ENCODE results near the gene TARBP2. TPM values are rescaled to one million over a fixed set of nuclear protein-coding genes. Genes with fewer than 3 reads are reported as not detected.

TARBP2 gene
- polyA plus RNA-seq, 1 of the 3 experiments (the other 2 are of a cell fraction) = 57.8 TPM

DNA sequence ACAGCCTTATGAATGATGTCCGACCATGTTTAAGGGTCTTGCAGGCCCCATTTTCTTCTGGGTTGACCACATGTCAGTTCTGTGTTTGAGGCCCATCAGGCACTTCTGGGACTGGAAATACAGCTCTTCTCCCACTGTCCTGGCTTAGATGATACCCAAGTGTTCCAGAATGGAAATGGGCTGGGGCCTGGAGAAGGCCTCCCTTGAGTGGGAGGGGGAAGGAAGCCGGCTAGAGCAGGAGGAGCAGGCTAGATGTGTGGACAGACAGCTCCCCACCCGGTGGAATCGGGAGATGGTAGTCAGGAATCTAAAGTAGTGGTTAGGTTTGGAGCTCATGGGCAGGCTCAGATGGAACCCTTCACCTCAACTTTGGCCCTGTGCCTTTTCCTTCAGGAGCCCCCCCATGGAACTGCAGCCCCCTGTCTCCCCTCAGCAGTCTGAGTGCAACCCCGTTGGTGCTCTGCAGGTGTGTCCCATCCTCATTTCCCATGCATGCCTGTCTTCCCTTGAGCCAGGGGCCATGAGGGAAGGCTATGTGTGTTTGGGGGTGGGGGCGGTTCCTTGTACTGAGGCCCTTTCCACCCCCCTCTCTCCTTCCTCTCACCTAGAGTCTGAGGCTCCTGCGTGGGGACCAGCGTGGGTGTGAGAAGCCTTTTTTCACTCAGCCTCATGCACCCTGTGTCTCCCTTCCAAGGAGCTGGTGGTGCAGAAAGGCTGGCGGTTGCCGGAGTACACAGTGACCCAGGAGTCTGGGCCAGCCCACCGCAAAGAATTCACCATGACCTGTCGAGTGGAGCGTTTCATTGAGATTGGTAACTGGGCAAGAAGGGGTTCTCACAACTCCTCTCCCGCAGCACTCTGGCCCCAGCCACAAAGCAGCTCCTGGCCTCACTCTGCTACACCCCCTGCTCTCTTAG is 3.2 kb downstream of the TARBP2 start:
- Histone ChIP-seq H3K9me2 (no peaks in the 10 kb centered on the region), H3K4me3 (ENCODE audit: low read depth in 2 of 2, low read length in 1 of 2) (no peak overlapping the region), H3K27me3 (ENCODE audit: insufficient read depth) (no peaks in the 10 kb centered on the region), H3K9ac (no peak overlapping the region), H3K36me3 (replicated peaks in 1 of 2; ENCODE audit: control insufficient read depth in 1 of 2, insufficient read depth in 2 of 2, low read length in 1 of 2) (peaks cover 8 to 40% of the 10 kb centered on the region in 2 experiments), H3K79me2 (ENCODE audit: insufficient read depth) (peaks cover 24% of the 10 kb centered on the region), H3K9me3 (no peaks in the 10 kb centered on the region), H4K20me1 (ENCODE audit: insufficient read depth) (no peaks in the 10 kb centered on the region), H3K4me2 (no peak overlapping the region), H3F3A (replicated peaks; ENCODE audit: insufficient read depth) (peaks cover 39% of the 10 kb centered on the region), H2AFZ (ENCODE audit: low read depth) (no peak overlapping the region), H3K4me1 (ENCODE audit: control insufficient read depth in 1 of 2, insufficient read depth in 2 of 2, low read depth in 1 of 2, low read length in 1 of 2) (peaks cover 18 to 23% of the 10 kb centered on the region in 2 experiments), H3K27ac (ENCODE audit: low read depth in 2 of 2, low read length in 1 of 2) (peak overlapping the region in 1 of 2 experiments; percentile 54; a peak in 1 of 4 replicates)
- ChIA-PET CTCF (interaction anchor here (0.9 to 8.2 kb wide), 5 partner anchors 11 to 181 kb away, joined by 4 to 46 read pairs (median 4); partner anchors contain the start of genes AAAS and ATP5MC2), POLR2A (no interaction called here)
- DNase-seq = no peak
- no peak for TF ChIP-seq EZH2phosphoT487 (IDR thresholded peaks at IDR 0.05; ENCODE audit: borderline replicate concordance, low read depth)
- WGBS (ENCODE audit: low lambda C conversion rate) = 89% methylated on average over 14 of the region's 14 CpGs

GRCh38 chr12:53505086-53505485 is 4.0 kb downstream of the TARBP2 start:
- Histone ChIP-seq H4K20me1 (ENCODE audit: insufficient read depth) (no peaks in the 10 kb centered on the region), H3K4me1 (ENCODE audit: control insufficient read depth in 1 of 2, insufficient read depth in 2 of 2, low read depth in 1 of 2, low read length in 1 of 2) (peaks cover 18 to 23% of the 10 kb centered on the region in 2 experiments), H3K9me2 (no peaks in the 10 kb centered on the region), H3K27ac (ENCODE audit: low read depth in 2 of 2, low read length in 1 of 2) (peak overlapping the region in 1 of 2 experiments; percentile 54; a peak in 2 of 4 replicates), H3K9ac (no peak overlapping the region; the same call in 1 of the 2 replicates), H3K79me2 (ENCODE audit: insufficient read depth) (peaks cover 24% of the 10 kb centered on the region), H3K4me2 (peak overlapping the region; percentile 42; the same call in 1 of the 2 replicates), H2AFZ (ENCODE audit: low read depth) (no peak overlapping the region), H3K36me3 (replicated peaks in 1 of 2; ENCODE audit: control insufficient read depth in 1 of 2, insufficient read depth in 2 of 2, low read length in 1 of 2) (peaks cover 8 to 40% of the 10 kb centered on the region in 2 experiments), H3K9me3 (no peaks in the 10 kb centered on the region), H3K27me3 (ENCODE audit: insufficient read depth) (no peaks in the 10 kb centered on the region), H3K4me3 (ENCODE audit: low read depth in 2 of 2, low read length in 1 of 2) (no peak overlapping the region), H3F3A (replicated peaks; ENCODE audit: insufficient read depth) (peaks cover 35% of the 10 kb centered on the region)
- ChIA-PET CTCF (interaction anchor here (1.7 to 8.2 kb wide), 3 partner anchors 10 to 182 kb away, joined by 4 to 46 read pairs (median 6); partner anchors contain the start of genes AAAS and ATP5MC2), POLR2A (no interaction called here)
- TF ChIP-seq ELF1 (IDR thresholded peaks at IDR 0.05) = no peak
- no peak for TF ChIP-seq RCOR1 (IDR thresholded peaks at IDR 0.05; ENCODE audit: low read length)
- no peak for TF ChIP-seq TAF1 (IDR thresholded peaks at IDR 0.05; ENCODE audit: borderline replicate concordance, low read depth, low read length)
- TF ChIP-seq TCF12 (IDR thresholded peaks at IDR 0.05) = no peak
- no peak for TF ChIP-seq NFIC (IDR thresholded peaks at IDR 0.05; ENCODE audit: borderline replicate concordance)
- no peak for DNase-seq
- 86% methylated on average over 6 of the region's 10 CpGs for WGBS (ENCODE audit: low lambda C conversion rate)

DNA sequence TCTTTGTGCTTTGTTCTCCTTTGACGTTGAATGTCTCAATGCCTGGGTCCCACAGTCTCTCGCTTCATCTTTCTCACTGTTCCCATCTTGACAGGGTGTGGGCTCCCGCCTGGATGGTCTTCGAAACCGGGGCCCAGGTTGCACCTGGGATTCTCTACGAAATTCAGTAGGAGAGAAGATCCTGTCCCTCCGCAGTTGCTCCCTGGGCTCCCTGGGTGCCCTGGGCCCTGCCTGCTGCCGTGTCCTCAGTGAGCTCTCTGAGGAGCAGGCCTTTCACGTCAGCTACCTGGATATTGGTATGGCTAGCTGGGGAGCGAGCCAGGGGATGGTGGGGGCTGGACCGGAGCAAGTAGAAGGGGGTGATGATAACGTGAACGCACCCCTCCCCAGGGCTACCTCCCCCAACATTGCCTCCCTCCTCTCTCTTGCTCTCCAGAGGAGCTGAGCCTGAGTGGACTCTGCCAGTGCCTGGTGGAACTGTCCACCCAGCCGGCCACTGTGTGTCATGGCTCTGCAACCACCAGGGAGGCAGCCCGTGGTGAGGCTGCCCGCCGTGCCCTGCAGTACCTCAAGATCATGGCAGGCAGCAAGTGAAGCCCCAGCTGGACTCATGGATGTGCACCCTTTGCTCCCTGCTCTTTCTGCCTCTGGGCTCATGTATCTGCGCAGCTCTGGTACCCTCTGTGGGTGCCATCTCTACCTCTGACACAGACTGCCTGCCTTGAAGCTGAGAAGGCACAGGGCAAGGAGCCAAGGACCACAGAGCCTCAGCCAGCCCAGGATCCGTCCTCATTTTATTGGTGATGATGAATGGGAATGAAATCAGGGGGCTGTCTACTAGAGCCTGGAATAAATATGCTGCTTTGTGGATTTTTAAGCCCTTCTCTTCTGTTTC is 4.7 kb downstream of the TARBP2 start:
- Histone ChIP-seq H3K4me3 (ENCODE audit: low read depth in 2 of 2, low read length in 1 of 2) (no peak overlapping the region), H3K27me3 (ENCODE audit: insufficient read depth) (no peaks in the 10 kb centered on the region), H3K4me1 (ENCODE audit: control insufficient read depth in 1 of 2, insufficient read depth in 2 of 2, low read depth in 1 of 2, low read length in 1 of 2) (peaks cover 18 to 23% of the 10 kb centered on the region in 2 experiments), H3K27ac (ENCODE audit: low read depth in 2 of 2, low read length in 1 of 2) (peak overlapping the region in 1 of 2 experiments; percentile 54; a peak in 2 of 4 replicates), H3K9me2 (no peaks in the 10 kb centered on the region), H3K9me3 (no peaks in the 10 kb centered on the region), H2AFZ (ENCODE audit: low read depth) (no peak overlapping the region), H4K20me1 (ENCODE audit: insufficient read depth) (no peaks in the 10 kb centered on the region), H3K36me3 (replicated peaks in 1 of 2; ENCODE audit: control insufficient read depth in 1 of 2, insufficient read depth in 2 of 2, low read length in 1 of 2) (peaks cover 9 to 40% of the 10 kb centered on the region in 2 experiments), H3K4me2 (peak overlapping the region; percentile 42), H3K9ac (peak overlapping the region; percentile 14; the same call in 1 of the 2 replicates), H3F3A (replicated peaks; ENCODE audit: insufficient read depth) (peaks cover 32% of the 10 kb centered on the region), H3K79me2 (ENCODE audit: insufficient read depth) (peaks cover 24% of the 10 kb centered on the region)
- TF ChIP-seq FOXJ3 (CRISPR knock-in tag; IDR thresholded peaks at IDR 0.05) (no peak), TAF1 (IDR thresholded peaks at IDR 0.05; ENCODE audit: borderline replicate concordance, low read depth, low read length) (no peak), EZH2phosphoT487 (IDR thresholded peaks at IDR 0.05; ENCODE audit: borderline replicate concordance, low read depth) (no peak), SMC3 (IDR thresholded peaks at IDR 0.05; ENCODE audit: low read depth, low read length) (no peak), NFIC (IDR thresholded peaks at IDR 0.05; ENCODE audit: borderline replicate concordance) (no peak), CHD2 (IDR thresholded peaks at IDR 0.05; ENCODE audit: low read length, partially characterized antibody) (no peak)
- TF ChIP-seq, protein P1, sequence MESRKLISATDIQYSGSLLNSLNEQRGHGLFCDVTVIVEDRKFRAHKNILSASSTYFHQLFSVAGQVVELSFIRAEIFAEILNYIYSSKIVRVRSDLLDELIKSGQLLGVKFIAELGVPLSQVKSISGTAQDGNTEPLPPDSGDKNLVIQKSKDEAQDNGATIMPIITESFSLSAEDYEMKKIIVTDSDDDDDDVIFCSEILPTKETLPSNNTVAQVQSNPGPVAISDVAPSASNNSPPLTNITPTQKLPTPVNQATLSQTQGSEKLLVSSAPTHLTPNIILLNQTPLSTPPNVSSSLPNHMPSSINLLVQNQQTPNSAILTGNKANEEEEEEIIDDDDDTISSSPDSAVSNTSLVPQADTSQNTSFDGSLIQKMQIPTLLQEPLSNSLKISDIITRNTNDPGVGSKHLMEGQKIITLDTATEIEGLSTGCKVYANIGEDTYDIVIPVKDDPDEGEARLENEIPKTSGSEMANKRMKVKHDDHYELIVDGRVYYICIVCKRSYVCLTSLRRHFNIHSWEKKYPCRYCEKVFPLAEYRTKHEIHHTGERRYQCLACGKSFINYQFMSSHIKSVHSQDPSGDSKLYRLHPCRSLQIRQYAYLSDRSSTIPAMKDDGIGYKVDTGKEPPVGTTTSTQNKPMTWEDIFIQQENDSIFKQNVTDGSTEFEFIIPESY (IDR thresholded peaks at IDR 0.05; ENCODE audit: borderline replicate concordance, low read depth) = no peak
- 90% methylated on average over 12 of the region's 19 CpGs for WGBS (ENCODE audit: low lambda C conversion rate)
- ChIA-PET POLR2A (no interaction called here), CTCF (interaction anchor here (0.7 to 3.3 kb wide), 4 partner anchors 9 to 179 kb away, joined by 4 to 9 read pairs (median 6); no protein-coding TSS in a partner anchor)
- no peak for DNase-seq

Measured in SK-N-SH (cell line).